ENCODE measurements around the gene RANBP1.

GRCh38 chr22:20068640-20069039 is 47.3 kb upstream of the RANBP1 start:
- TF ChIP-seq CTCF (IDR thresholded peaks at IDR 0.05): no peak
- no peak for TF ChIP-seq NR1H2 (CRISPR knock-in tag; IDR thresholded peaks at IDR 0.05)
- TF ChIP-seq, protein P1, sequence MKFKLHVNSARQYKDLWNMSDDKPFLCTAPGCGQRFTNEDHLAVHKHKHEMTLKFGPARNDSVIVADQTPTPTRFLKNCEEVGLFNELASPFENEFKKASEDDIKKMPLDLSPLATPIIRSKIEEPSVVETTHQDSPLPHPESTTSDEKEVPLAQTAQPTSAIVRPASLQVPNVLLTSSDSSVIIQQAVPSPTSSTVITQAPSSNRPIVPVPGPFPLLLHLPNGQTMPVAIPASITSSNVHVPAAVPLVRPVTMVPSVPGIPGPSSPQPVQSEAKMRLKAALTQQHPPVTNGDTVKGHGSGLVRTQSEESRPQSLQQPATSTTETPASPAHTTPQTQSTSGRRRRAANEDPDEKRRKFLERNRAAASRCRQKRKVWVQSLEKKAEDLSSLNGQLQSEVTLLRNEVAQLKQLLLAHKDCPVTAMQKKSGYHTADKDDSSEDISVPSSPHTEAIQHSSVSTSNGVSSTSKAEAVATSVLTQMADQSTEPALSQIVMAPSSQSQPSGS (CRISPR knock-in tag; IDR thresholded peaks at IDR 0.05; ENCODE audit: borderline replicate concordance, low read depth): no peak
- TF ChIP-seq, protein P2, sequence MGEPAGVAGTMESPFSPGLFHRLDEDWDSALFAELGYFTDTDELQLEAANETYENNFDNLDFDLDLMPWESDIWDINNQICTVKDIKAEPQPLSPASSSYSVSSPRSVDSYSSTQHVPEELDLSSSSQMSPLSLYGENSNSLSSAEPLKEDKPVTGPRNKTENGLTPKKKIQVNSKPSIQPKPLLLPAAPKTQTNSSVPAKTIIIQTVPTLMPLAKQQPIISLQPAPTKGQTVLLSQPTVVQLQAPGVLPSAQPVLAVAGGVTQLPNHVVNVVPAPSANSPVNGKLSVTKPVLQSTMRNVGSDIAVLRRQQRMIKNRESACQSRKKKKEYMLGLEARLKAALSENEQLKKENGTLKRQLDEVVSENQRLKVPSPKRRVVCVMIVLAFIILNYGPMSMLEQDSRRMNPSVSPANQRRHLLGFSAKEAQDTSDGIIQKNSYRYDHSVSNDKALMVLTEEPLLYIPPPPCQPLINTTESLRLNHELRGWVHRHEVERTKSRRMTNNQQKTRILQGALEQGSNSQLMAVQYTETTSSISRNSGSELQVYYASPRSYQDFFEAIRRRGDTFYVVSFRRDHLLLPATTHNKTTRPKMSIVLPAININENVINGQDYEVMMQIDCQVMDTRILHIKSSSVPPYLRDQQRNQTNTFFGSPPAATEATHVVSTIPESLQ (CRISPR knock-in tag; IDR thresholded peaks at IDR 0.05): no peak
- TF ChIP-seq, protein P3, sequence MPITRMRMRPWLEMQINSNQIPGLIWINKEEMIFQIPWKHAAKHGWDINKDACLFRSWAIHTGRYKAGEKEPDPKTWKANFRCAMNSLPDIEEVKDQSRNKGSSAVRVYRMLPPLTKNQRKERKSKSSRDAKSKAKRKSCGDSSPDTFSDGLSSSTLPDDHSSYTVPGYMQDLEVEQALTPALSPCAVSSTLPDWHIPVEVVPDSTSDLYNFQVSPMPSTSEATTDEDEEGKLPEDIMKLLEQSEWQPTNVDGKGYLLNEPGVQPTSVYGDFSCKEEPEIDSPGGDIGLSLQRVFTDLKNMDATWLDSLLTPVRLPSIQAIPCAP (CRISPR knock-in tag; IDR thresholded peaks at IDR 0.05): no peak
- TF ChIP-seq TEAD1 (CRISPR knock-in tag; IDR thresholded peaks at IDR 0.05): no peak
- no peak for TF ChIP-seq MAX (CRISPR knock-in tag; IDR thresholded peaks at IDR 0.05)
- TF ChIP-seq AFF4 (CRISPR knock-in tag; IDR thresholded peaks at IDR 0.05; ENCODE audit: borderline replicate concordance): no peak
- no peak for TF ChIP-seq RELA (CRISPR knock-in tag; IDR thresholded peaks at IDR 0.05; ENCODE audit: borderline replicate concordance)
- no peak for TF ChIP-seq SP1 (CRISPR knock-in tag; conservative IDR thresholded peaks at IDR 0.05)
